Naive B cell (primary cell): ENCODE data around the gene LYL1. TPM values are rescaled to one million over a fixed set of nuclear protein-coding genes. Genes with fewer than 3 reads are reported as not detected.

Experiments used
- ATAC-seq, 2 donors: fragments of 150-1000 bp; cut with Tn5 transposase; 2 replicates each; pipeline ENCODE4 v1.10.0; 2021; ENCODE audit warnings: low read depth in 2 of 2, mild to moderate bottlenecking in 2 of 2, moderate library complexity in 2 of 2
- DNase-seq: peaks from one replicate; pipeline ENCODE4 v3.0.0; 2022
- H3K27ac Mint-ChIP-seq, 6 donors: one replicate each; pipeline ENCODE4 v1.8.0; 2020 to 2022; ENCODE audit warnings: mild to moderate bottlenecking in 6 of 6, mixed read lengths in 6 of 6, moderate library complexity in 5 of 6, inconsistent platforms in 2 of 6
- H3K27me3 Mint-ChIP-seq, 3 donors: one replicate each; pipeline ENCODE4 v1.8.0; 2021 to 2022; ENCODE audit warnings: mixed read lengths in 3 of 3, mild to moderate bottlenecking in 1 of 3
- H3K36me3 Mint-ChIP-seq, 2 donors: one replicate each; pipeline ENCODE4 v1.8.0; 2020 to 2022; ENCODE audit warnings: mixed read lengths in 2 of 2, inconsistent platforms in 1 of 2, mild to moderate bottlenecking in 1 of 2
- H3K4me1 Mint-ChIP-seq, 3 donors: one replicate each; pipeline ENCODE4 v1.8.0; 2020 to 2022; ENCODE audit warnings: mixed read lengths in 3 of 3, inconsistent platforms in 1 of 3, mild to moderate bottlenecking in 1 of 3, moderate library complexity in 1 of 3
- H3K4me3 Mint-ChIP-seq, 8 donors: one replicate each; pipeline ENCODE4 v1.8.0; 2020 to 2022; ENCODE audit warnings: mild to moderate bottlenecking in 8 of 8, mixed read lengths in 8 of 8, moderate library complexity in 8 of 8, inconsistent platforms in 2 of 8
- H3K9me3 Mint-ChIP-seq, 7 donors: one replicate each; pipeline ENCODE4 v1.8.0; 2020 to 2022; ENCODE audit warnings: mixed read lengths in 7 of 7, mild to moderate bottlenecking in 5 of 7, inconsistent platforms in 2 of 7, moderate library complexity in 1 of 7
- polyA plus RNA-seq, 6 donors: library from polyadenylated mRNA; unstranded; fragments of 300-500 nt; fragmentation: Illumina TruSeq; gene quantifications; one replicate each; pipeline ENCODE4 v1.2.3, GENCODE V29; 2021; ENCODE audit warnings: low read depth in 6 of 6

LYL1 gene
- polyA plus RNA-seq, 6 donors from 2014 or later = 39.9 to 88.3 (median 50.8) TPM

GRCh38 chr19:13078381-13078780 lies 24.3 kb downstream of the LYL1 start:
- H3K36me3 Mint-ChIP-seq = no peaks in the 10 kb centered on the region
- no peaks in the 10 kb centered on the region for H3K9me3 Mint-ChIP-seq
- DNase-seq (no peak), ATAC-seq (no peak)
- H3K4me1 Mint-ChIP-seq = peaks cover 0 to 4% (median 0%) of the 10 kb centered on the region in 3 donors
- H3K27ac Mint-ChIP-seq = no peak overlapping the region
- peaks cover 0 to 21% (median 13%) of the 10 kb centered on the region in 3 donors for H3K27me3 Mint-ChIP-seq
- no peak overlapping the region for H3K4me3 Mint-ChIP-seq

DNA sequence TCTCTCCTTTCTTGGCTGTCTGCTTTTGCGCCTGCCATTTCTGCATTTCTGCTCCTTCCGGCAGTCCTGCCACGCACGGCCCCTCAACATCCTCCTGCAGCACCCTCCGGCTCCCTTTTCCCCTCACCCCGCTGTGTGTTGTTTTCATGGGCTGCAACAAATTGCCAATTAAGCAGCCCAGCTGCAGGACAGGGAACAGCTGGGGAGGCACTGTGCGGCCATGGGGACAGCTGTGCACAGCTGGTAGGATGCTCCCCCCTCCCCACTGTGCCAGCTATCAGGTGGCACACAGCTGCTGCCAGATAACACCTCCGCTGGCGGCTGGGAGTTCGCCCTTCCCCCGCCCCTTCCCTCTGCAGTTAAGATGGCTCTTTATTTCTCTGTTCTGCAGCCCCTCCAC lies 25.4 kb downstream of the LYL1 start:
- Mint-ChIP-seq H3K27me3 (peaks cover 0 to 21% (median 13%) of the 10 kb centered on the region in 3 donors), H3K36me3 (no peaks in the 10 kb centered on the region), H3K4me1 (peaks cover 0 to 4% (median 0%) of the 10 kb centered on the region in 3 donors), H3K27ac (no peak overlapping the region), H3K9me3 (no peaks in the 10 kb centered on the region), H3K4me3 (no peak overlapping the region)
- ATAC-seq = no peak
- no peak for DNase-seq

- Mint-ChIP-seq H3K27ac (no peak overlapping the region), H3K4me1 (peaks cover 0 to 4% (median 0%) of the 10 kb centered on the region in 3 donors), H3K4me3 (no peak overlapping the region), H3K27me3 (peaks cover 0 to 21% (median 13%) of the 10 kb centered on the region in 3 donors), H3K9me3 (no peaks in the 10 kb centered on the region), H3K36me3 (no peaks in the 10 kb centered on the region)
- DNase-seq (no peak), ATAC-seq (no peak)
Observed at GRCh38 chr19:13076787-13077186, 25.9 kb downstream of the LYL1 start.

- Mint-ChIP-seq H3K27ac (no peak overlapping the region), H3K9me3 (no peaks in the 10 kb centered on the region), H3K36me3 (no peaks in the 10 kb centered on the region), H3K27me3 (peaks cover 0 to 21% (median 13%) of the 10 kb centered on the region in 3 donors), H3K4me1 (peaks cover 0 to 4% (median 0%) of the 10 kb centered on the region in 3 donors), H3K4me3 (no peak overlapping the region)
- ATAC-seq (no peak), DNase-seq (no peak)
Observed at GRCh38 chr19:13076320-13076719, 26.3 kb downstream of the LYL1 start.

- Mint-ChIP-seq H3K36me3 (no peaks in the 10 kb centered on the region), H3K4me3 (no peak overlapping the region), H3K9me3 (no peaks in the 10 kb centered on the region), H3K27me3 (peaks cover 0 to 21% (median 15%) of the 10 kb centered on the region in 3 donors), H3K4me1 (peaks cover 0 to 8% (median 2%) of the 10 kb centered on the region in 3 donors), H3K27ac (peak overlapping the region in 1 of 6 donors; percentile 30)
- DNase-seq (no peak), ATAC-seq (no peak)
Observed at GRCh38 chr19:13074378-13074777, 28.3 kb downstream of the LYL1 start.

- Mint-ChIP-seq H3K9me3 (no peaks in the 10 kb centered on the region), H3K27ac (no peak overlapping the region), H3K27me3 (peaks cover 0 to 23% (median 20%) of the 10 kb centered on the region in 3 donors), H3K4me3 (no peak overlapping the region), H3K36me3 (no peaks in the 10 kb centered on the region), H3K4me1 (peaks cover 0 to 8% (median 5%) of the 10 kb centered on the region in 3 donors)
- ATAC-seq = no peak
- DNase-seq = no peak
Observed at GRCh38 chr19:13073263-13073662, 29.4 kb downstream of the LYL1 start.

- peaks cover 0 to 18% (median 11%) of the 10 kb centered on the region in 3 donors for H3K27me3 Mint-ChIP-seq
- H3K27ac Mint-ChIP-seq = no peak overlapping the region
- ATAC-seq (no peak), DNase-seq (no peak)
- H3K9me3 Mint-ChIP-seq = no peaks in the 10 kb centered on the region
- no peak overlapping the region for H3K4me3 Mint-ChIP-seq
- peaks cover 0 to 8% (median 5%) of the 10 kb centered on the region in 3 donors for H3K4me1 Mint-ChIP-seq
- no peaks in the 10 kb centered on the region for H3K36me3 Mint-ChIP-seq
Observed at GRCh38 chr19:13072188-13072908, 30.3 kb downstream of the LYL1 start.

- H3K27ac Mint-ChIP-seq = peak overlapping the region in 1 of 6 donors; percentile 49
- ATAC-seq = no peak
- peaks cover 0 to 15% (median 8%) of the 10 kb centered on the region in 3 donors for H3K27me3 Mint-ChIP-seq
- no peak overlapping the region for H3K4me3 Mint-ChIP-seq
- no peaks in the 10 kb centered on the region for H3K9me3 Mint-ChIP-seq
- peaks cover 0 to 8% (median 5%) of the 10 kb centered on the region in 3 donors for H3K4me1 Mint-ChIP-seq
- DNase-seq = no peak
- H3K36me3 Mint-ChIP-seq = no peaks in the 10 kb centered on the region
Observed at GRCh38 chr19:13071444-13072187, 31.0 kb downstream of the LYL1 start.

GRCh38 chr19:13070425-13071140 lies 32.1 kb downstream of the LYL1 start:
- ATAC-seq = no peak
- H3K4me1 Mint-ChIP-seq = peaks cover 0 to 8% (median 5%) of the 10 kb centered on the region in 3 donors
- H3K36me3 Mint-ChIP-seq = no peaks in the 10 kb centered on the region
- no peak for DNase-seq
- H3K27me3 Mint-ChIP-seq = peaks cover 0 to 15% (median 8%) of the 10 kb centered on the region in 3 donors
- H3K27ac Mint-ChIP-seq = no peak overlapping the region
- peak overlapping the region in 1 of 8 donors; percentile 64 for H3K4me3 Mint-ChIP-seq
- H3K9me3 Mint-ChIP-seq = no peaks in the 10 kb centered on the region

DNA sequence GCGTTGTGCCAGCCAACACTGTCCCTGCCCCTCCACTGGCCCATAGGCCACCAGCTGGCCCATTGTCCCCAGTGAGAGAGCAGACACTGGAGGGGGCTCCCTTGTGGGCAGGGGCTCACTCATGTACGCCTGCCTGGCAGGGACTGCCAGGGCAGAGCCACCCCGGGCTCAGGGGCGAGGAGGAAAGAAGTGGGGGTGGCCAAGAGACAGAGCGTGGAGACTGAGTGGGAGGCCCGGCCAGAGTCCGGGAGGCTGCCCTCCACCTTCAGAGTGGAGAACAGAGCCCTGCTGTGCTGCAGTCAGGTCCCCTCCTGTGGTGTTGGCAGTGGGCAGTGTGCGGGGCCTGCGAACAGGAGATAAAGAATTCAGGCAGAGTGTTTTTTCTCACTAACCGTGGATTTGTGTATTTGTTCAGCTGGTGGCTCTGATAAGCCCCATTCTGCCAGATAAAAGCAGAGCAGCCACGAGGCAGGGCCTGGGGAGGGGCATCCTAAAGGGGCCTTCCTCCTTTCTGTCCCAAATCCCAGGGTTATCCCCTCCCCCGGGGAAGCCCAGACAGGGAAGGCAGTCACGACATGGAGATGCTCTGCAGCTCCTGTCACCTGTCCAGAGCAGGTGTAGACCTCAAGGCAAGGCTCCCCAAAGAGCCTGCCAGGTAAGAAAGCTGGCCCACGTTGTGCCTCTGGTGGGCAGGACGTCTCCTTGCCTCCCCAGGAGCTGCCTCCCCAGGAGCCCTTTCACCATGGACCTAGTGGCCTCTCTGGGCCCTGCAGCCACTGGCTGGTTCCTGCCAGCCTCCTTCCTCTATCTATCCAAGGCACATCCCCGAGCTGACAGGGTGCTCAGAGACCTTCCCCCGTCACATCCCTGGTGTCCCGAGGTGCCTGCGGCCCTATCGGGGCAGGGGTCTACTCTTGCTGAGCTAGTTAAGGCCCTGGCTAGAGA lies 33.0 kb downstream of the LYL1 start:
- H3K4me1 Mint-ChIP-seq = peaks cover 0 to 8% (median 5%) of the 10 kb centered on the region in 3 donors
- no peak for DNase-seq
- H3K4me3 Mint-ChIP-seq = no peak overlapping the region
- no peaks in the 10 kb centered on the region for H3K36me3 Mint-ChIP-seq
- peaks cover 0 to 15% (median 8%) of the 10 kb centered on the region in 3 donors for H3K27me3 Mint-ChIP-seq
- H3K9me3 Mint-ChIP-seq = no peaks in the 10 kb centered on the region
- no peak overlapping the region for H3K27ac Mint-ChIP-seq
- no peak for ATAC-seq

- no peak for DNase-seq
- Mint-ChIP-seq H3K27ac (peak overlapping the region in 2 of 6 donors; percentile 3 to 91), H3K4me3 (no peak overlapping the region), H3K27me3 (peaks cover 3 to 8% (median 7%) of the 10 kb centered on the region in 3 donors), H3K9me3 (no peaks in the 10 kb centered on the region), H3K36me3 (no peaks in the 10 kb centered on the region), H3K4me1 (peaks cover 2 to 5% (median 4%) of the 10 kb centered on the region in 3 donors)
- no peak for ATAC-seq
Observed at GRCh38 chr19:13068085-13068846, 34.4 kb downstream of the LYL1 start.
